CD4-positive, alpha-beta T cell (primary cell): ENCODE measurements around the gene KYNU. TPM values are rescaled to one million over a fixed set of nuclear protein-coding genes. Genes with fewer than 3 reads are reported as not detected.
A peak's percentile ranks its signal among the peaks of the same experiment; 100 is the strongest.

ENCODE experiments used
- ATAC-seq: fragments of 200-7000 bp; cut with Tn5 transposase; one replicate; pipeline ENCODE4 v1.10.0; 2022; ENCODE audit warnings: mild to moderate bottlenecking; ENCODE audit not compliant: poor library complexity
- CTCF ChIA-PET: fragments of 350-600 bp; sonication (Branson Sonifier 250); formaldehyde crosslinking; loops from one replicate; lab custom pipeline; 2021; ENCODE audit warnings: antibody characterized with exemption, inconsistent platforms; lab: Charles Lee
- POLR2A ChIA-PET: fragments of 350-600 bp; sonication (Branson Sonifier 250); formaldehyde crosslinking; loops from one replicate; lab custom pipeline; 2021; ENCODE audit warnings: antibody characterized with exemption, inconsistent platforms; lab: Charles Lee
- DNase-seq, 14 experiments: peaks; one replicate each; pipeline ENCODE4 v3.0.0-alpha.2; 2013 to 2020; ENCODE audit warnings: mixed read lengths in 2 of 14
- H3K27ac ChIP-seq, 2 donors: one replicate each; pipeline versions ENCODE4 v1.5.1 to v1.7.0; 2013; ENCODE audit warnings: low read length in 2 of 2, low read depth in 1 of 2, mild to moderate bottlenecking in 1 of 2
- H3K27me3 ChIP-seq, 2 experiments: 1 replicate in 1 of 2; 2 replicates in 1 of 2; pipeline versions ENCODE4 v1.6.1 to v1.7.0; 2013; ENCODE audit warnings: low read length in 2 of 2, control low read depth in 1 of 2, mild to moderate bottlenecking in 1 of 2, moderate library complexity in 1 of 2; ENCODE audit not compliant: insufficient read depth in 2 of 2, control insufficient read depth in 1 of 2
- H3K36me3 ChIP-seq: one replicate; pipeline ENCODE4 v1.6.1; 2013; ENCODE audit warnings: low read length, control low read depth; ENCODE audit not compliant: insufficient read depth
- H3K4me1 ChIP-seq: one replicate; pipeline ENCODE4 v1.6.1; 2013; ENCODE audit warnings: low read length, control low read depth; ENCODE audit not compliant: insufficient read depth
- H3K4me3 ChIP-seq: one replicate; pipeline ENCODE4 v1.5.1; 2013; ENCODE audit warnings: mild to moderate bottlenecking, low read length, moderate library complexity
- H3K9me3 ChIP-seq, 2 experiments: 1 replicate in 1 of 2; 2 replicates in 1 of 2; pipeline versions ENCODE4 v1.6.1 to v1.7.0; 2013; ENCODE audit warnings: low read length in 2 of 2, mild to moderate bottlenecking in 2 of 2, control low read depth in 1 of 2, moderate library complexity in 1 of 2; ENCODE audit not compliant: control insufficient read depth in 1 of 2, insufficient read depth in 1 of 2
- H3K27ac Mint-ChIP-seq: one replicate; pipeline ENCODE4 v1.8.0; 2020; ENCODE audit warnings: mixed read lengths
- H3K27me3 Mint-ChIP-seq: one replicate; pipeline ENCODE4 v1.8.0; 2021; ENCODE audit warnings: mixed read lengths
- H3K36me3 Mint-ChIP-seq: one replicate; pipeline ENCODE4 v1.8.0; 2021; ENCODE audit warnings: low read depth, mixed read lengths
- H3K4me1 Mint-ChIP-seq: one replicate; pipeline ENCODE4 v1.8.0; 2021; ENCODE audit warnings: low read depth, mixed read lengths
- H3K4me3 Mint-ChIP-seq: one replicate; pipeline ENCODE4 v1.8.0; 2020; ENCODE audit warnings: mild to moderate bottlenecking, mixed read lengths
- H3K9me3 Mint-ChIP-seq: one replicate; pipeline ENCODE4 v1.8.0; 2020; ENCODE audit warnings: mixed read lengths
- intact Hi-C, 2 experiments: fragments of 100-400 bp; cut with DNase I in 1 of 2; cut with micrococcal nuclease in 1 of 2; formaldehyde crosslinking; loops; one replicate each; pipeline versions ENCODE4 v1.15.1 to v1.9.0; 2023 to 2025; cut with DNase I, micrococcal nuclease
- total RNA-seq, 174 experiments: library from RNA in 2 of 174; stranded (reverse) in 2 of 174; gene quantifications; one replicate each; pipeline ENCODE4 v1.2.3 and lab custom pipeline; 2021 to 2026
- TF ChIP-seq, protein P1 (sequence below): fragments of 200-600 bp; IDR thresholded peaks from one replicate; pipeline ENCODE4 v1.8.0; 2022; ENCODE audit warnings: antibody characterized with exemption, mild to moderate bottlenecking

KYNU gene
- total RNA-seq, 2 experiments from 2014 or later = 0.38 to 0.50 TPM

GRCh38 chr2:142872882-142873724, 4.4 kb upstream of the KYNU start:
- H3K4me1 ChIP-seq = no peaks in the 10 kb centered on the region
- CTCF ChIA-PET = no interaction called here
- peaks cover 0 to 2% of the 10 kb centered on the region in 2 experiments for H3K27me3 ChIP-seq
- H3K27ac ChIP-seq = peak overlapping the region in 1 of 2 donors; percentile 66
- H3K27ac Mint-ChIP-seq = no peak overlapping the region
- POLR2A ChIA-PET = no interaction called here
- H3K4me3 ChIP-seq = no peak overlapping the region
- H3K9me3 ChIP-seq = no peaks in the 10 kb centered on the region
- H3K27me3 Mint-ChIP-seq = no peaks in the 10 kb centered on the region
- DNase-seq = peak in 2 of 14 experiments; percentile 46 to 58
- H3K36me3 Mint-ChIP-seq = no peaks in the 10 kb centered on the region
- H3K4me1 Mint-ChIP-seq = no peaks in the 10 kb centered on the region
- H3K9me3 Mint-ChIP-seq = no peaks in the 10 kb centered on the region
- H3K36me3 ChIP-seq = no peaks in the 10 kb centered on the region
- no peak overlapping the region for H3K4me3 Mint-ChIP-seq
- intact Hi-C loops = no loop called here
- no peak for ATAC-seq
- TF ChIP-seq, protein P1, sequence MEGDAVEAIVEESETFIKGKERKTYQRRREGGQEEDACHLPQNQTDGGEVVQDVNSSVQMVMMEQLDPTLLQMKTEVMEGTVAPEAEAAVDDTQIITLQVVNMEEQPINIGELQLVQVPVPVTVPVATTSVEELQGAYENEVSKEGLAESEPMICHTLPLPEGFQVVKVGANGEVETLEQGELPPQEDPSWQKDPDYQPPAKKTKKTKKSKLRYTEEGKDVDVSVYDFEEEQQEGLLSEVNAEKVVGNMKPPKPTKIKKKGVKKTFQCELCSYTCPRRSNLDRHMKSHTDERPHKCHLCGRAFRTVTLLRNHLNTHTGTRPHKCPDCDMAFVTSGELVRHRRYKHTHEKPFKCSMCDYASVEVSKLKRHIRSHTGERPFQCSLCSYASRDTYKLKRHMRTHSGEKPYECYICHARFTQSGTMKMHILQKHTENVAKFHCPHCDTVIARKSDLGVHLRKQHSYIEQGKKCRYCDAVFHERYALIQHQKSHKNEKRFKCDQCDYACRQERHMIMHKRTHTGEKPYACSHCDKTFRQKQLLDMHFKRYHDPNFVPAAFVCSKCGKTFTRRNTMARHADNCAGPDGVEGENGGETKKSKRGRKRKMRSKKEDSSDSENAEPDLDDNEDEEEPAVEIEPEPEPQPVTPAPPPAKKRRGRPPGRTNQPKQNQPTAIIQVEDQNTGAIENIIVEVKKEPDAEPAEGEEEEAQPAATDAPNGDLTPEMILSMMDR = no peak

GRCh38 chr2:142873831-142874287, 3.6 kb upstream of the KYNU start:
- TF ChIP-seq, protein P1 = no peak
- CTCF ChIA-PET = no interaction called here
- ATAC-seq = no peak
- Mint-ChIP-seq H3K27ac (no peak overlapping the region), H3K27me3 (no peaks in the 10 kb centered on the region), H3K4me3 (no peak overlapping the region), H3K4me1 (no peaks in the 10 kb centered on the region), H3K36me3 (no peaks in the 10 kb centered on the region), H3K9me3 (no peaks in the 10 kb centered on the region)
- no peaks in the 10 kb centered on the region for H3K27me3 ChIP-seq
- intact Hi-C loops = no loop called here
- POLR2A ChIA-PET = no interaction called here
- peak overlapping the region in 1 of 2 donors; percentile 66 for H3K27ac ChIP-seq
- no peak overlapping the region for H3K4me3 ChIP-seq
- no peaks in the 10 kb centered on the region for H3K4me1 ChIP-seq
- DNase-seq = no peak
- H3K9me3 ChIP-seq = no peaks in the 10 kb centered on the region
- no peaks in the 10 kb centered on the region for H3K36me3 ChIP-seq

GRCh38 chr2:142874293-142874814, 3.1 kb upstream of the KYNU start:
- no peaks in the 10 kb centered on the region for H3K4me1 ChIP-seq
- Mint-ChIP-seq H3K9me3 (no peaks in the 10 kb centered on the region), H3K4me1 (no peaks in the 10 kb centered on the region), H3K27me3 (no peaks in the 10 kb centered on the region), H3K36me3 (no peaks in the 10 kb centered on the region), H3K4me3 (no peak overlapping the region), H3K27ac (no peak overlapping the region)
- H3K9me3 ChIP-seq = no peaks in the 10 kb centered on the region
- no peak for ATAC-seq
- intact Hi-C loops = no loop called here
- no peaks in the 10 kb centered on the region for H3K27me3 ChIP-seq
- ChIA-PET CTCF (no interaction called here), POLR2A (no interaction called here)
- H3K36me3 ChIP-seq = no peaks in the 10 kb centered on the region
- H3K4me3 ChIP-seq = no peak overlapping the region
- no peak overlapping the region for H3K27ac ChIP-seq
- TF ChIP-seq, protein P1 = no peak
- peak in 2 of 14 experiments; percentile 66 to 79 for DNase-seq
